CD4-positive, alpha-beta T cell treated with Interferon gamma for 1 hour (primary cell): ENCODE measurements around the gene GRHL3.

Experiments
- DNase-seq: peaks from one replicate; pipeline ENCODE4 v3.0.0-alpha.2; 2020

The GRHL3 gene

GRCh38 chr1:24318615-24319311 is 394 bp upstream of the GRHL3 start:
- no peak for DNase-seq

GRCh38 chr1:24319962-24320361 is 805 bp downstream of the GRHL3 start:
- DNase-seq, result no peak

GRCh38 chr1:24321126-24321525 is 2.0 kb downstream of the GRHL3 start:
- no peak for DNase-seq

- peak; percentile 65 for DNase-seq
Measured at GRCh38 chr1:24321697-24322469, 2.7 kb downstream of the GRHL3 start.

GRCh38 chr1:24322470-24323177 is 3.5 kb downstream of the GRHL3 start:
- DNase-seq, result no peak

GRCh38 chr1:24323281-24323680 is 4.1 kb downstream of the GRHL3 start:
- DNase-seq, result no peak

- DNase-seq, result no peak
Measured at GRCh38 chr1:24324903-24325302, 5.7 kb downstream of the GRHL3 start.

GRCh38 chr1:24325587-24326449 is 6.7 kb downstream of the GRHL3 start:
- no peak for DNase-seq

GRCh38 chr1:24327486-24327885 is 8.3 kb downstream of the GRHL3 start:
- DNase-seq, result no peak

- DNase-seq, result no peak
Measured at GRCh38 chr1:24327891-24328290, 8.7 kb downstream of the GRHL3 start.

GRCh38 chr1:24329331-24329730 is 10.2 kb downstream of the GRHL3 start:
- no peak for DNase-seq

- no peak for DNase-seq
Measured at GRCh38 chr1:24329797-24330543, 10.8 kb downstream of the GRHL3 start.

- DNase-seq, result no peak
Measured at GRCh38 chr1:24331961-24332673, 13.0 kb downstream of the GRHL3 start.

- no peak for DNase-seq
Measured at GRCh38 chr1:24336075-24336474, 16.9 kb downstream of the GRHL3 start.

GRCh38 chr1:24337455-24337854 is 18.3 kb downstream of the GRHL3 start:
- no peak for DNase-seq

GRCh38 chr1:24338447-24338846 is 19.3 kb downstream of the GRHL3 start:
- no peak for DNase-seq

- DNase-seq, result no peak
Measured at GRCh38 chr1:24339996-24340395, 20.8 kb downstream of the GRHL3 start.

- no peak for DNase-seq
Measured at GRCh38 chr1:24340770-24341169, 21.6 kb downstream of the GRHL3 start.

- DNase-seq, result no peak
Measured at GRCh38 chr1:24341260-24341659, 22.1 kb downstream of the GRHL3 start.

GRCh38 chr1:24343412-24344089 is 24.4 kb downstream of the GRHL3 start:
- DNase-seq, result no peak
